NCI-H1092 (cell line): ENCODE data around the gene ISG20L2.

Experiments used
- DNase-seq: peaks from one replicate; lab custom pipeline; 2025; lab: John Stamatoyannopoulos, UW

The ISG20L2 gene

DNA sequence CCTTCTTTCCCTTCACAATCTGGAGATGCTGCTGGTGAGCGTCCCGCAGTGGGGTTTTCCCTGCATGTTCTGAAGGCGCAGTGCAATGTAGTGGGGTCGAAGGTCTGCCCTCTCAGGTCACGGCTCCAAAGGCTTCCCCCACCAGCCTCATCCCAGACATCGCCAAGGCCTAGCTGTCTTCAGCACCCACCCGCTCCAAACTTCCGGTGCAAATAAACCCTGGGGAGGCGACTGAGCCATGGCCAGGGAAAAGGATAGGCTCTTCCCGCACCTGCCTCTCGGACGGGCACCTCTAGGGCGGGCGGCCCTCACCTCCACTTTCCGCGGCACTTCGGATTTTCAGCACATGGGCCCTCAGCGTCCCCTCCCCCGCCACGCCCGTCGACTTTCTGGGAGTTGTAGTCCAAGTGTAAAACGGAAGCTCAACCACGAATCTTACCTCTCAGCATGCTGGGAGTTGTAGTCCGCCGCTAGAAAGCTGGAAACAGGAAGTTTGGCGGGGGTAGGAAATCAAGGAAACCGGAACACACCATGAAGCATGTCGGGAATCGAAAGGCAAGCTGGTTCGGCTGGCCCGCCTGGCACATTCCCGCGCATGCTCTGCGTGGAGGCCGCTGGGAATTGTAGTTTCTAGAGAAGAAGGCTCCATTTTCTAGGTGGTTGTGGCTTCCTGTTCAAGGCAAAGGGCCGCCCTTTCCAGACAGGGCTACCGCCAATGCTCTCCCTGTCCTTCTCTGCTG, 12.3 kb upstream of the ISG20L2 start, which contains the start of gene MRPL24:
Gene MRPL24, minus strand, starts transcription at position 348 of the 740 bp plus-strand sequence. CDS start 2,384 bp downstream, outside the sequence.
- DNase-seq, result peak; percentile 99

GRCh38 chr1:156740237-156740740, 11.7 kb upstream of the ISG20L2 start:
- no peak for DNase-seq

GRCh38 chr1:156738916-156739315, 10.3 kb upstream of the ISG20L2 start:
- DNase-seq, result no peak

DNA sequence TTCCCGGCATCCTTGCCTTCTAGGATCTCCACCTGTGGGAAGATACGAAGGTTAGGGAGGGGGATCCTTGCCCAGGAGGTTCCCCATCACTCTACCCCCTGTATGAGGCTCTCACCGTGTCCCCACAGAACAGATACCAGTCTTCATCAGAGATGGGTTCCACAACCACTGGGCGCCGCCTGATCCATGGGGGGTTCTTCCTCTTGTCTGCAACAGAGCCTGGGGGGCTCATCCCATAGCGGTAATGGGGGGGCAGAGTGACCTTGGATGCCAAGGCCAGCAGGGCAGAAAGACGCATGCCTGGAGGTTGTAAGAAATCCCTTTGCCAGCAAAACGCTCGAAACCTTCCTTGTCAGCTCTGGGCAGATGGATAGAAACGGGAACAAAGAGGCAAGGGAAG, 9.8 kb upstream of the ISG20L2 start:
- DNase-seq, result no peak

DNA sequence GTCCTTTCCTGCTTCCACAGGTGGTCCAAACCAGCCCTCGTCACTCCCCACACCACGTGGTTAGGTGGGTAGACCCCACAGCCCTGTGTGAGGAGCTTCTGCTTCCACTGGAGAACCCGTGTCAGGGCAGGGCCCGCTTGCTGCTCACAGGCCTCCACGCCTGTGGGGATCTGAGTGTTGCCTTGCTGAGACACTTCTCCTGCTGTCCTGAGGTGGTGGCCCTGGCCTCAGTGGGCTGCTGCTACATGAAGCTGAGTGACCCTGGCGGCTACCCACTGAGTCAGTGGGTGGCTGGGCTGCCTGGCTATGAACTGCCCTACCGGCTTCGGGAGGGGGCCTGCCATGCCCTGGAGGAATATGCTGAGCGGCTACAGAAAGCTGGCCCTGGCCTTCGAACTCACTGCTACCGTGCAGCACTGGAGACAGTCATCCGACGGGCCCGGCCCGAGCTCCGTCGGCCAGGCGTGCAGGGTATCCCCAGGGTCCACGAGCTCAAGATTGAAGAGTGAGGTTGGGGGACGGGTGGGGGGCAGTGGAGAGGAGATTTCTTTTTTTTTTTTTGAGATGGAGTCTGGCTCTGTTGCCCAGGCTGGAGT, 5.5 kb upstream of the ISG20L2 start:
- no peak for DNase-seq

GRCh38 chr1:156727926-156728598, 504 bp downstream of the ISG20L2 start, which contains the start of gene METTL25B:
TSS of gene METTL25B (plus strand) at chr1:156728469. CDS start at chr1:156729105, 636 bp downstream.
- peak; percentile 83 for DNase-seq

DNA sequence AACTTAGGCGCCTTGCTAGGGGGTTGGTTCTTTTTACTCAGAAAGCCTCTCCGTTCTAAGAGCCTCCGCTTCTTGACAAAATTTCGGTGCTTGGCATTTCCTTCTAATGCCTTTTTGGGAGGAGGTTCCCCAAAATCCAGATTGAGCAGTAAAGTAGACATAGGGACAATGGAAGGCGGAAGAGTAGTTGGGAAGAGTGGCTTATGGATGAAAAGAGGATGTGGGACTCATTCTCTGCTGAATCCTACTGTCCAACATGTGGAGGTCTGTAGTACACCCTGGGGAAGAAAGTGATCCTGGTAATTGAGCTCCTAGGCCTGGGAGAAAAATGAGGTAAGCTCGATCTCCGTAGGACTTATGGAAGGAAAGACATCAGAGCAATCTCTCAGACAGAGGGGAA, 1.1 kb downstream of the ISG20L2 start:
- no peak for DNase-seq

GRCh38 chr1:156726549-156727226, 1.9 kb downstream of the ISG20L2 start:
- no peak for DNase-seq

DNA sequence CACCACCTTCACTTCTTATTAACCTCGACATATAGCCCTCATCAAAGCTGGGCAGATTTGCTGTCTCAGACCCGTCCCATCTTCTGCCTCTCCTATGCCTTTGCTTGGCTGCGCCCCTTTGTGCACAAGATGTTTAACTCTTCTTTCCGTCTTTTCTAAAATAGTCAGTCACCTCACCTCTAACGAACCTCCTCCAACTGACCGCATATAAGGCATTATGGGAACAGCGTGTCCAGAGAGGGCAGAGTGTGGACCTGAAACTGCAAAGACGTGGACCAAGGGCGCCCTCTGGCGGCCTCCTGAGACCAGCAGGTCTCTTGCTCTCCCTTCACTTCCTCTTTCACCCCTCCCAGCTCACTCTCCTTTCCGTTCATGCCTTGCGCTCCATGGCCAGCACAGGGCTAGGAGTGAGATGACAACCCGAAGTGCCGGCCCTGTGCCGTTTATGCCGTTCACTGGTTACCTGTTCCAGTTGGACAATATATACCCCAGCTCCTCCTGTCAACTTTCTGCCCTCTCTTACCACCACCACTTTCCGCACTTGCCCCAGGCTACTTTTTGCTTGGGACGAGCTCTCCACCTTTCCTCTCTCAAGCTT, 2.8 kb downstream of the ISG20L2 start:
- peak; percentile 78 for DNase-seq

DNA sequence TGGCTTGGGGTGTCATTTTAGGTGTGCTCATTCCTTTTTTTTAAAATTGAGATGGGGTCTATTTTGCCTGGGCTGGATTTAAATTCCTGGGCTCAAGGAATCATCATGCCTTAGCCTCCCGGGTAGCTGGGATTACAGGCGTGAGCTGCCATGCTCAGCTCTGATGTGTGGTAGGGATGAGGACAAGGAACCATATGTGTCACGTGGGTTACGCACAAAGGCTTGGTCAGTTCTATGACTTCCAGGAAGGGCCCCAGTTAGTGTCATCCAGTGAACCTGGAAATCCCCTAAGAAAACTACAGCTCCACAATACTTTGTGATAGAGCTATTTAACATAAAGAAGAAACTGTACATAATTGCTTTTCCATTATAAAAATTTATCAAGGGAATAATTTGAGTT, 7.0 kb downstream of the ISG20L2 start:
- no peak for DNase-seq

DNA sequence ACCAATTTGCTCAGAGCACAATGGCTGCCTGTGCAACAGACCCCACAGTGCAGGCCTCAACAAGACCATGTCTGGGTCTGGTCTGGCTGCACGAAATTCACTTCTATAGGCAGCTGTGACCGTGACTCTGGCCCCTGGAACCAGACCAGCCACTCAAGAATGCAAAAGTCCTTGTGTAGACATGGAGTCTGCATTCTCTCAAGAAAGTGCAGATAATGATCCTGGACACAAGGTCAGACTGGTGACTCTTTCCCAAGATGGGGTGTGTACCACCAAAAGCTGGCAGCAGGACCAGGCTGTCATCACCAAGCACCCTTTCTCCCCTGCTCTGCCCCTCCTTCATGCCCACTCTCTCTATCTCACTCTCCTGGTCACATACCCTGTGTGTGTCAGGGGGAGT, 7.4 kb downstream of the ISG20L2 start:
- DNase-seq, result no peak

DNA sequence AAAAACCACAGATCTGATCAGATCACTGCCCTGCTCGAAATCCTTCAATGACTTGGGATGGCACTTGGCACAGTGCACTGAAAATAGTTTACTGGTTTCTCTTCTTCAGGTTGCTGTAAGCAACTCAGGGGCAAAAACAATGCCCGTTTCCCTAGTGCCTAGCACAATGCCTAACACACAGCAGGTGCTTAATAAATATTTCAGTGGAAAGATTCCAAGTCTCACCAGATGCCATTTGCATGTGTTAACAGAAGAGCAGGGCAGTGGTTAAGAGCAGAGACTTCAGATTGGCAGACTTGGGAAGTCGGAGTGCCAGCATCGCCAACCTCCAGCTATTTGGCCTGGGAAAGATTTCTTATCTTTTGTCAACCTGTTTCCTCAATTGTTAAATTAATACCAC, 11.2 kb downstream of the ISG20L2 start:
- no peak for DNase-seq

DNA sequence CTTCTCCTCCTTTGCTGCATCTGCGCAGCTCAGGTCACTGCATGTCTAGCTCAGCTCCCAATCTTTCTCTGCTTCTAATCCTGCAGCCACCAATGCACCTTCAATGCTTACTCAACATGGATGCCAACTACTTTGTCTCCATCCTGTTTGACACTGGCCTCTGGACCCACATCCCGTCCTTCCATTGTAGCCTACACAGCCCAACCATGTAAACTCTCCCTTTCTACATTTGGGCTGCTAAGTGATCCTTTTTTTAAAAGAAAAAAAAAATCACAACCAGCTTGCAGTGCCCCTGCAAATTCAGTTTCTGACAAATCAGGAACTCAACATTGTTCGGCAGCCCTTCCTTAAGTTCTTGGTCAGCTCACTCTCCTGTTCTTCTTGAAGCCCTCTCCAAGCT, 13.7 kb downstream of the ISG20L2 start:
- DNase-seq, result no peak

DNA sequence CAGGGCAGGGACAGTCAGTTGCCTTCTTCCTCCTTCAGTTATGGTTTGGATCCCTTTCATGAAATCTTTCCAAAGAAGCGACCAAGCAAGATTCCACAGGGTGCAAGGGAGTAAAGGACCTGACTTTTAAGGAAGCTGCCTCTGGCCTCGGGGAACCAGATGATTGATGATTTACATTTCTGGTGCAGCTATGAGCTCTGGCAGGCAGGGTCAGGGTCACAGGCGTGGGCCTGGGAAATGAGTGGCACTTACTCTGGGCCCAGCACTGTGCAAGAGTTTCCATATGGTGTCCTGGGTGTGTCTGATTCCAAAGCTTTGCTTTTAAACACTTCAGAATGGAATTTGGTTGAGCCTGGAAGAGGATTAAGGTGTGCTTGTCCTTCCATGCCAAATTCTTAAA, 15.9 kb downstream of the ISG20L2 start:
- no peak for DNase-seq

DNA sequence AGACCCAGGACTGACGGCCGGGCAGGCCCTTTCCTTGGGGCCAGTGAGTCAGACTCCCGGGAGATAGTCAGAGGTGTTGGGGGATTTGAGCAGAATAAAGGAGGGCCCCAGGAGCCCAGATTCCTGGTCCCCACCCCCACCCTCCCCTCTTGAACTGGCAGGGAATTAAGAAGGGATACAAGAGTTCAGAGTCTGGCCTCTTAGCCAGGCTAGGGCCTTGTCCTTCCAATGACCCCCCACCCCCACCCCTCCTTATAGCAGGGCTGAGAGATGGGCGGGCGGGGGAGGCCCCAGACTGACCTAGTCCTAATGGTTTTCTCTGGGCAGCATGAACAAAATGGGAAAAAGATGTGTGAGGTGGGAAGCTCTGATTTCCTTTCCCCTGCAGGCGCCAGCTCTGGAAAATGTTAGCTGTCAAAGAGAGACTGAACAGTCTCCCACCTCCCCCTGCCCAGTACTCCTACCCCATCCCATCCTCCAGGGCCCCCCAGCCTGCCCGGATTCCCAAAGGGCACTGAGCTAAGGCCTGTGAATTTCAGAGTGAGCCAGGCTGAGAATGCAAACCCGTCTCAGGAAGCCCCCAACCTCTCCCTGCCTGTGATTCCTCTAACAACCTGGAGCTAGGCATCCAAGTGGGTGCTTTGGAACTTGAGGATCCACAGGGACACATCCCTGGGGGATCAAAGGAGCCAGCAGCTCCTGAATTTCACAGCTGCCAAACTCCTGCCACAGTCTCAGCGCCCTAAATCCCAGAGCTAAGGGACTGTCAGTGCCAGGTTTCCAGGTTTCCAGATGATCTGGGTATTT, 17.4 kb downstream of the ISG20L2 start:
- DNase-seq, result no peak

DNA sequence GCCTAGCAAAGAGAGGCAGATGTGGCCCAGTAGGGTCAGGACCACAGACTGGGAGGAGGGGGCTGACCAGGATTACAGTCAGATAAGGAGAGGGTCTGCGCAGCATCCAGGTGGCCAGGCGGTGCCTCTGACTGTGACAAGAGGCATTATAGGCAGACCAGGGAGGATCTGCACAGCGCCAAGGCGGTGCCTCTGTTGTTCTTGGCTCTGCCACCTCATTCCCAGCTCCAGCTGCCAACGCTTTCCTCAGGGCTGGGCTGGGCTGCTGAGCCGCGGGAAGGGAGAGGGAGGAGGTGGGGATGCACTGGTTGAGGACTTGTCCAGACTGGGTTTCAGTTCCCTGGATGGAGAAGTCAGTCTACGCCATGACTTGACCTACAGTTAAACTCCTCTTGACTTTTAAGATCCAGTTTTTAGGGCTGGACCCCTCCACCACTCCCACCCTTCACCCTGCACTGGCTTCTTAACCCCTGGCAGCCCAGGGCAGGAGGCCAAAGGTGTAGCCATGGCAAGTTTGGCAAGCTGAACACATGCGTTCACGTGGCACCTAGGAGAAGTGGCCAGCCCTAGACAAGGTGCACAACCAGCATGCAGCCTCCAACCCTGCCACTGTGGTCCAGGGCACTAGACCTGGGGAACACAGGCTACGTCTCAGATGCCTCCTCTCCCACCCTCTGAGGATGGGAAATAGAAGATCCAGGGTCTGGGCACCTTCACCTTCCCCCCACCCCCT, 18.6 kb downstream of the ISG20L2 start:
- peak; percentile 75 for DNase-seq

DNA sequence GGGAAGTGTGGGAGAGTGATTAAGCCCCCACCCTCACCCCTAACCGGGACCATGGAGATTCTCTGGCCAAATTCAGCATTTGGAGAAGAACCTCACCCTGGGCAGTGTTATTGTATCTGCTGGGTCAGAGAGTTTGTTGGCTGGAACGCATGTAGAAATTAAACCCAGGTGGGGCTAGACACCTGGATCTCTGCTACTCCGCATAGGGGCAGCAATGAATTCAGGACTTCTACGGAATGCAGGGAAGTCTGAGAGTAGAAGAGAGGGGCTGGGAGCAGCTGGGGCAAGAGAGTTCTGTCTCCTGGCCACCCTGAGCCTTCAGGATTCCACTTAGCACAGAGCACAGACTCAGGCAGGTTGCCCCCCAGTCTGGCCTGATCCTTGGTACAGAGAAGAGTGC, 19.5 kb downstream of the ISG20L2 start:
- no peak for DNase-seq

DNA sequence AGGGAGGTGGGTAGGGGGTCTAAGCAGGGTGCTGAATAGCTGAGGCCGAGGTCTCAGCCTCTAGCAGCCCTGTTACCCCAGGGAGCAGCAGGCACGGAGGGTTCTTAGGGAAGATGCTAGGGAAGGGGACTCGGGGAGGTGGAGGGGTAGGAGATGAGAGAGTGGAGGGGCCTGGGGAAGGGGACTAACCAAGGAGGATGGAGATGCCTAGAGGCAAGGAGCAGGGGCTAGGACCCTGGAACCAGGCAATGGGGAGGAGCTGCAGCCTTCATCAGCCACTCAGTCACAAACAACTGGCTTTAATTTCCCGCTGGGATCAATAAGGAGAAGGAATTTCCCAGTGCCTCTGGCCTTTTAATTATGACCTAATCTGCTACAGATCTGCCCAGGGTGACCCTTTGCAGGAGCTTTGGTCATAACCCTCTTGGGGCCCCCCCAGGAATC, 20.3 kb downstream of the ISG20L2 start:
- DNase-seq, result no peak

DNA sequence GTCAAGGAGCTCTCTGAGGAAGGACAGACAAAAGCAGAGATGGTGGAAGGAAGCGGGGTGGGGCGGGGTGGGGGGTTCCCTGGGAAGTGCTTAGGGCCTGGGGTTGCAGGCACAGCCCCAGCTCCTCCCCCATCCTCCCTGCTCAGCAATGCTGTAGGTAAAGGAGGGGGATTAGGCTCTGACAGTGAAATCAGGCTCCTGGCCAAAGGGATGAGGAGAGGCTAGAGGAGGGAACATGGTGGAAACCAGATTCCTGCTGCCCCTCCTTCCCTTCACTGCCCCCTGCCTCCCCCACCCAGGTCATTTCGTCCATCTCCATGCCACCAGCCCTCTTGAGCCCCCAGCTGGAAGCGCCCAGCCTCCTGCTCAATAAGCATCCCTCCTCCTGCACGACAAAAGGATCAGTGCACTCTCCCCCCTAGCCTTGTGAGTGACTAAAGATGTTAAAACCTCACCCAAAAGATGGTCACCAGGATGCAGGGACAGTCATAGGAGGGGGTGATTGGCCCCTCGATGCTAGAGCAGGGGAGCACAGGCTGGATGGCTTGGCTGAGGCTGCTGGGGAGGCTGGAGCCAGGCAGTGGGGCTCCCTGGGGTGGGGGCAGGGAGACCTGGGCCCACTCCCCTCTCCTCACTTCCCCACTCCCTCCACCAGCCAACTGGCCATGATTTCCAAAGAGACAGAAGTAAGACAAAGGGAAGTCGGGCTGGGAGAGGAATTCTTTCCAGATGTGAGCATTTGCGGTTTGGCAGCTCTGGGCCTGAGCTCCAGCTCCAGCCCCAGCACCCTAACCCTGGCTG, 20.9 kb downstream of the ISG20L2 start:
- DNase-seq, result no peak
